Right hindlimb (tissue), 1 donor: ENCODE measurements around the gene HSP90AB1.

Experiments
- DNase-seq: peaks from one replicate; pipeline ENCODE4 v3.0.0-alpha.2; 2018

HSP90AB1 gene

GRCh38 chr6:44246663-44247337, at the start of gene HSP90AB1:
Gene HSP90AB1, plus strand, starts transcription at chr6:44247101. Its CDS starts 1,529 bp downstream, at chr6:44248630.
- peak; percentile 95 for DNase-seq

GRCh38 chr6:44198684-44199083, 48.2 kb upstream of the HSP90AB1 start:
- no peak for DNase-seq

GRCh38 chr6:44199883-44200282, 47.0 kb upstream of the HSP90AB1 start:
- no peak for DNase-seq

GRCh38 chr6:44201200-44201599, 45.7 kb upstream of the HSP90AB1 start:
- no peak for DNase-seq

GRCh38 chr6:44201638-44202303, 45.1 kb upstream of the HSP90AB1 start:
- DNase-seq = no peak

GRCh38 chr6:44202332-44202971, 44.4 kb upstream of the HSP90AB1 start:
- no peak for DNase-seq

GRCh38 chr6:44202972-44203750, 43.7 kb upstream of the HSP90AB1 start:
- no peak for DNase-seq

- no peak for DNase-seq
Observed at GRCh38 chr6:44203955-44204354, 42.9 kb upstream of the HSP90AB1 start.

GRCh38 chr6:44207966-44208365, 38.9 kb upstream of the HSP90AB1 start:
- no peak for DNase-seq

- DNase-seq = no peak
Observed at GRCh38 chr6:44211284-44211683, 35.6 kb upstream of the HSP90AB1 start.

- DNase-seq = no peak
Observed at GRCh38 chr6:44214307-44214706, 32.6 kb upstream of the HSP90AB1 start.

GRCh38 chr6:44216677-44217331, 30.1 kb upstream of the HSP90AB1 start, which contains the start of gene MYMX:
Gene MYMX, plus strand, starts transcription at chr6:44216926. Its CDS starts 546 bp downstream, at chr6:44217472.
- peak; percentile 86 for DNase-seq

- DNase-seq = peak; percentile 83
Observed at GRCh38 chr6:44217332-44218143, 29.4 kb upstream of the HSP90AB1 start.

- DNase-seq = peak; percentile 94
Observed at GRCh38 chr6:44219053-44219814, 27.7 kb upstream of the HSP90AB1 start.

- no peak for DNase-seq
Observed at GRCh38 chr6:44219815-44220784, 26.8 kb upstream of the HSP90AB1 start.

GRCh38 chr6:44220913-44221290, 26.0 kb upstream of the HSP90AB1 start:
- DNase-seq = no peak

- DNase-seq = peak; percentile 92
Observed at GRCh38 chr6:44221291-44221960, 25.5 kb upstream of the HSP90AB1 start.

- DNase-seq = no peak
Observed at GRCh38 chr6:44221961-44222335, 25.0 kb upstream of the HSP90AB1 start.
